B cell (primary cell): ENCODE data around the gene THADA. TPM values are rescaled to one million over a fixed set of nuclear protein-coding genes. Genes with fewer than 3 reads are reported as not detected.

Experiments used
- ATAC-seq: fragments of 200-7000 bp; cut with Tn5 transposase; one replicate; pipeline ENCODE4 v1.10.0; 2021; ENCODE audit warnings: low read depth, mild to moderate bottlenecking, moderate number of reproducible peaks, moderate library complexity
- CTCF ChIA-PET: fragments of 350-600 bp; sonication (Branson Sonifier 250); formaldehyde crosslinking; loops from one replicate; lab custom pipeline; 2021; ENCODE audit warnings: antibody characterized with exemption, inconsistent platforms; lab: Charles Lee
- POLR2A ChIA-PET: fragments of 350-600 bp; sonication (Branson Sonifier 250); formaldehyde crosslinking; loops from one replicate; lab custom pipeline; 2021; ENCODE audit warnings: antibody characterized with exemption; lab: Charles Lee
- DNase-seq: peaks from one replicate; pipeline ENCODE4 v3.0.0; 2013
- H2AFZ ChIP-seq: 2 replicates; pipeline ENCODE4 v1.6.1; 2012; ENCODE audit warnings: mild to moderate bottlenecking, low read depth, low read length; ENCODE audit not compliant: insufficient read depth, poor library complexity, severe bottlenecking
- H3K27ac ChIP-seq, 2 donors: 1 replicate in 1 of 2; 2 replicates in 1 of 2; pipeline ENCODE4 v1.5.1; 2012 to 2013; ENCODE audit warnings: low read length in 2 of 2, mild to moderate bottlenecking in 2 of 2, moderate library complexity in 1 of 2
- H3K27me3 ChIP-seq, 4 experiments: fragments of 200-600 bp in 1 of 4; sonication (generic) in 1 of 4; replicated peaks in 1 of 4; 1 replicate in 2 of 4; 2 replicates in 2 of 4; pipeline versions ENCODE4 v1.6.1 to v1.7.0; 2013 to 2016; ENCODE audit warnings: low read length in 3 of 4, mild to moderate bottlenecking in 2 of 4, mixed read lengths in 1 of 4, moderate library complexity in 1 of 4; ENCODE audit not compliant: insufficient read depth in 4 of 4, control insufficient read depth in 3 of 4; ENCODE audit errors: control extremely low read depth in 1 of 4
- H3K36me3 ChIP-seq, 2 experiments: replicated peaks in 1 of 2; 1 replicate in 1 of 2; 2 replicates in 1 of 2; pipeline versions ENCODE4 v1.6.1 to v1.7.1; 2013; ENCODE audit warnings: low read length in 1 of 2; ENCODE audit not compliant: insufficient read depth in 2 of 2, control insufficient read depth in 1 of 2; ENCODE audit errors: control extremely low read depth in 1 of 2, extremely low read depth in 1 of 2
- H3K4me1 ChIP-seq, 2 donors: fragments of 200-600 bp in 1 of 2; sonication (generic) in 1 of 2; 1 replicate in 1 of 2; 2 replicates in 1 of 2; pipeline versions ENCODE4 v1.5.1 to v1.6.1; 2013 to 2017; ENCODE audit warnings: low read length in 2 of 2; ENCODE audit not compliant: control insufficient read depth in 2 of 2, insufficient read depth in 2 of 2
- H3K4me2 ChIP-seq: replicated peaks from 2 replicates; pipeline ENCODE3; 2012; ENCODE audit warnings: mild to moderate bottlenecking, low read depth, low read length; ENCODE audit not compliant: poor library complexity, severe bottlenecking
- H3K4me3 ChIP-seq, 5 experiments: fragments of 200-600 bp in 1 of 5; sonication (generic) in 1 of 5; 1 replicate in 3 of 5; 2 replicates in 2 of 5; pipeline versions ENCODE4 v1.5.1 to v1.7.0; 2011 to 2016; ENCODE audit warnings: low read length in 4 of 5, mild to moderate bottlenecking in 4 of 5, low read depth in 2 of 5, control low read depth in 1 of 5, moderate library complexity in 1 of 5; ENCODE audit not compliant: insufficient read depth in 1 of 5; ENCODE audit errors: control extremely low read depth in 1 of 5, extremely low read depth in 1 of 5
- H3K79me2 ChIP-seq: fragments of 200-600 bp; sonication (generic); one replicate; pipeline ENCODE4 v1.6.0; 2016; ENCODE audit warnings: low read length; ENCODE audit not compliant: control insufficient read depth, insufficient read depth
- H3K9ac ChIP-seq: fragments of 200-600 bp; sonication (generic); 2 replicates; pipeline ENCODE4 v1.6.1; 2017; ENCODE audit warnings: mild to moderate bottlenecking, low read length, moderate library complexity
- H3K9me3 ChIP-seq, 3 donors: one replicate each; pipeline versions ENCODE4 v1.6.1 to v1.7.1; 2013; ENCODE audit warnings: low read length in 2 of 3; ENCODE audit not compliant: control insufficient read depth in 2 of 3, insufficient read depth in 1 of 3; ENCODE audit errors: control extremely low read depth in 1 of 3
- H4K20me1 ChIP-seq: 2 replicates; pipeline ENCODE4 v1.6.0; 2012; ENCODE audit warnings: mild to moderate bottlenecking, low read length; ENCODE audit not compliant: insufficient read depth, control insufficient read depth, poor library complexity, severe bottlenecking
- H3K27ac Mint-ChIP-seq: one replicate; pipeline ENCODE4 v1.8.0; 2021; ENCODE audit warnings: mixed read lengths
- H3K27me3 Mint-ChIP-seq: one replicate; pipeline ENCODE4 v1.8.0; 2021; ENCODE audit warnings: mixed read lengths
- H3K4me1 Mint-ChIP-seq: one replicate; pipeline ENCODE4 v1.8.0; 2021; ENCODE audit warnings: mixed read lengths
- H3K4me3 Mint-ChIP-seq: one replicate; pipeline ENCODE4 v1.8.0; 2021; ENCODE audit warnings: mixed read lengths
- H3K9me3 Mint-ChIP-seq: one replicate; pipeline ENCODE4 v1.8.0; 2022; ENCODE audit warnings: mixed read lengths; ENCODE audit not compliant: insufficient read depth
- EZH2 ChIP-seq: IDR thresholded peaks from 2 replicates; pipeline ENCODE4 v1.6.1; 2012; ENCODE audit warnings: borderline replicate concordance, low read depth, mild to moderate bottlenecking, moderate library complexity, low read length; ENCODE audit not compliant: insufficient read depth, poor library complexity, severe bottlenecking
- WGBS: methylation state at CpG from one replicate; pipeline ENCODE4 v1.1.5; 2013; ENCODE audit warnings: missing lambda C conversion rate; ENCODE audit not compliant: insufficient coverage; 5-methylcytosine and 5-hydroxymethylcytosine counted together
- intact Hi-C: fragments of 100-400 bp; cut with micrococcal nuclease; formaldehyde crosslinking; loops from one replicate; pipeline ENCODE4 v1.10.0; 2022
- polyA plus RNA-seq: library from polyadenylated mRNA; depleted of rRNA; stranded (reverse); fragments of >200 nt; gene quantifications from 2 replicates; pipeline ENCODE4 v1.2.3, GENCODE V29; 2012
- total RNA-seq, 2 donors: library from RNA; stranded (reverse); fragments of 120-200 nt in 1 of 2; gene quantifications; 1 replicate in 1 of 2; 2 replicates in 1 of 2; pipeline versions ENCODE4 v1.2.3 to v1.2.4, GENCODE V29; 2013 to 2022
- TF ChIP-seq, protein P1 (sequence below): fragments of 200-600 bp; IDR thresholded peaks from one replicate; pipeline ENCODE4 v1.8.0; 2022; ENCODE audit warnings: antibody characterized with exemption, mild to moderate bottlenecking

Gene THADA
- total and polyA plus RNA-seq, 2 donors (not counting 1 experiment from before 2014, with no cell fraction given) = 17.6 to 48.5 TPM

DNA sequence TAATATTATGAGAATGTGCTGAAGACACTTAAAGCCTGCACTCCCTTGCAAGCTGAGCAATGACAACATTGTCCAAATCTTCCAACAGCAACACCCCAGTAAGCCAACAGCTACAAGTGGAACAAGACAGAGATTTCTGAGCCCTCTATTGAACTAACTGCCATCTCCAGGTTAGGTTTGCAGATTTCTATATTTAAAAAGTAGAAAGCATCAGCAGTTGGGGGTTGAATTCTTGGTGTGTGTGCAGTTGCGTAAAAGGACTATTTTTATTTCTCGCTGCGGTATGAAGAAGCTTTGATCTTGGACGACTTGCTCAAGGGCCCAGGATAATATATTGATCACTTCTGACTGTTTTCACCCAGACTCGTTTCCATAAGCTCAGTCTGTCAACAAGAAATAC lies 263.2 kb downstream of the THADA start:
- Mint-ChIP-seq H3K27ac (no peak overlapping the region), H3K9me3 (no peaks in the 10 kb centered on the region), H3K27me3 (no peaks in the 10 kb centered on the region), H3K4me3 (no peak overlapping the region), H3K4me1 (no peaks in the 10 kb centered on the region)
- H3K27ac ChIP-seq = no peak overlapping the region
- H3K79me2 ChIP-seq = no peaks in the 10 kb centered on the region
- H3K36me3 ChIP-seq = peaks cover 0 to 14% of the 10 kb centered on the region in 2 experiments
- no peaks in the 10 kb centered on the region for H3K4me1 ChIP-seq
- H3K4me3 ChIP-seq = no peak overlapping the region
- no peak overlapping the region for H3K4me2 ChIP-seq
- H3K9me3 ChIP-seq = no peaks in the 10 kb centered on the region
- DNase-seq (no peak), ATAC-seq (no peak)
- WGBS = 87% methylated on average over 3 of the region's 5 CpGs
- intact Hi-C loops = no loop called here
- ChIA-PET POLR2A (no interaction called here), CTCF (no interaction called here)
- no peaks in the 10 kb centered on the region for H3K27me3 ChIP-seq
- no peak overlapping the region for H2AFZ ChIP-seq
- H3K9ac ChIP-seq = no peak overlapping the region
- no peak for TF ChIP-seq EZH2
- TF ChIP-seq, protein P1, sequence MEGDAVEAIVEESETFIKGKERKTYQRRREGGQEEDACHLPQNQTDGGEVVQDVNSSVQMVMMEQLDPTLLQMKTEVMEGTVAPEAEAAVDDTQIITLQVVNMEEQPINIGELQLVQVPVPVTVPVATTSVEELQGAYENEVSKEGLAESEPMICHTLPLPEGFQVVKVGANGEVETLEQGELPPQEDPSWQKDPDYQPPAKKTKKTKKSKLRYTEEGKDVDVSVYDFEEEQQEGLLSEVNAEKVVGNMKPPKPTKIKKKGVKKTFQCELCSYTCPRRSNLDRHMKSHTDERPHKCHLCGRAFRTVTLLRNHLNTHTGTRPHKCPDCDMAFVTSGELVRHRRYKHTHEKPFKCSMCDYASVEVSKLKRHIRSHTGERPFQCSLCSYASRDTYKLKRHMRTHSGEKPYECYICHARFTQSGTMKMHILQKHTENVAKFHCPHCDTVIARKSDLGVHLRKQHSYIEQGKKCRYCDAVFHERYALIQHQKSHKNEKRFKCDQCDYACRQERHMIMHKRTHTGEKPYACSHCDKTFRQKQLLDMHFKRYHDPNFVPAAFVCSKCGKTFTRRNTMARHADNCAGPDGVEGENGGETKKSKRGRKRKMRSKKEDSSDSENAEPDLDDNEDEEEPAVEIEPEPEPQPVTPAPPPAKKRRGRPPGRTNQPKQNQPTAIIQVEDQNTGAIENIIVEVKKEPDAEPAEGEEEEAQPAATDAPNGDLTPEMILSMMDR = no peak
- H4K20me1 ChIP-seq = no peaks in the 10 kb centered on the region

DNA sequence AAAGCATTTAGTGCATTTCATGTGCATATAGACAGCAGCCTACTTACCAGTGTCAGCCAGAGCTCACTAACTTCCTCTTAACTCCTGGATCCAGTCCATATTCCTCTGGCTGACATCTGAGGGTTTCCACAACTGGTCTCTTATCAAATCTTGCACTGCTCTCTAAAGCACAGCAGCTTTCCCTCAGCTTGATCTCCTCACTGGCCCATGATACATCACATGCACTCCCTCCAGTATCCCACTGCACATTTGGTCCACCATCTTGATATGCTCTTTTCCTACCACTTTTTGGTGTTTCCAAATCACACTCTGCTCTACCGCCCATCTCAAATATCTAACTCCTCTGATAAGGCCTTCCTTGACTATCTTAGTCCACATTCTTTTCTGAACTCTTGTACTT lies 264.4 kb downstream of the THADA start:
- no peaks in the 10 kb centered on the region for H3K27me3 Mint-ChIP-seq
- no CpG with 5 or more reads among the region's 1 CpG for WGBS
- intact Hi-C loops = no loop called here
- H3K27ac Mint-ChIP-seq = no peak overlapping the region
- no peaks in the 10 kb centered on the region for H3K27me3 ChIP-seq
- no peaks in the 10 kb centered on the region for H4K20me1 ChIP-seq
- H3K4me1 ChIP-seq = no peaks in the 10 kb centered on the region
- H3K9me3 ChIP-seq = no peaks in the 10 kb centered on the region
- no peaks in the 10 kb centered on the region for H3K4me1 Mint-ChIP-seq
- no peaks in the 10 kb centered on the region for H3K79me2 ChIP-seq
- H3K4me2 ChIP-seq = no peak overlapping the region
- H3K9ac ChIP-seq = no peak overlapping the region
- H3K9me3 Mint-ChIP-seq = no peaks in the 10 kb centered on the region
- H3K4me3 ChIP-seq = no peak overlapping the region
- POLR2A ChIA-PET = interaction anchor here (0.5 kb wide), 1 partner anchor 234 kb away, joined by 5 read pairs; no protein-coding TSS in a partner anchor
- DNase-seq (no peak), ATAC-seq (no peak)
- H3K36me3 ChIP-seq = peaks cover 0 to 14% of the 10 kb centered on the region in 2 experiments
- H2AFZ ChIP-seq = no peak overlapping the region
- TF ChIP-seq EZH2 = no peak
- TF ChIP-seq, protein P1 = no peak
- H3K27ac ChIP-seq = no peak overlapping the region
- no peak overlapping the region for H3K4me3 Mint-ChIP-seq
- CTCF ChIA-PET = interaction anchor here (0.6 kb wide), 1 partner anchor 45 kb away, joined by 3 read pairs; no protein-coding TSS in a partner anchor
